Astrocyte (in vitro differentiated cells and primary cell): ENCODE results near the gene DDAH1.

Experiments
- EZH2 ChIP-seq: IDR thresholded peaks from 2 replicates; pipeline ENCODE4 v1.6.1; 2012; ENCODE audit warnings: mild to moderate bottlenecking, low read length, inconsistent platforms; ENCODE audit not compliant: insufficient read depth
- TF ChIP-seq, protein P1 (sequence below): IDR thresholded peaks from 2 replicates; pipeline ENCODE4 v1.5.1; 2011; ENCODE audit warnings: low read depth, mild to moderate bottlenecking, inconsistent platforms, low read length, moderate library complexity; ENCODE audit not compliant: insufficient read depth

DNA sequence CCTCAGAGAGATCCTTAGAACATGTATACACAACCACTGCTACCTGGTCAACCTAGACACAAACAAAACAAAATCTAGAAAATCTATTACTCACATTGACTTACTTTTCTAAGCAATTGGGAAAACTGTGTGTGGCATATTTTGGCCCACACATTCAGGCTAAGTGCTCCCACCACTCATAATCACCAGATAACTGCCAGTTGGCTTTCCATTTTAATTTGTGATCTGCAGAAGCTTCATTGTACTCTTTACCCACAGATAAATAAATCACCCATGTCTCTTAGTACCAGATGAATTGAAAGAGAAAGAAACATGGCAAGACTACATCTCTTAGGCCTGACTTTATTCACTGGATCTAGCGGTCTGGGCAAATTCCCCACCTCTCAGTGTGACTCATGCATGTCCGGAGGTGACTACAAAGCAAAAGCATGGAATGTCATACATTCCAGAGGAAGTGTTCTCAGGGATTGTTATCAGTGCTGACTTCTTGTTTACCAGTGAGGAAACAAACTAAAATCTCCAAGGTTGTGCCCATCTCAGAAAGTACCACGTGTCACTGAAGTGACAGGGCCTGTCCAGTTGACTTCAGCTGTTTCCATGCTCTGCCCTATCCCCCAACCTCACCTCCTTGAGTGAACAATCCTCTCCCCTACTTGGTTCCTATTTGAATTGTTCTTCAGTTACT lies 136.1 kb downstream of the DDAH1 start:
- TF ChIP-seq, protein P1, sequence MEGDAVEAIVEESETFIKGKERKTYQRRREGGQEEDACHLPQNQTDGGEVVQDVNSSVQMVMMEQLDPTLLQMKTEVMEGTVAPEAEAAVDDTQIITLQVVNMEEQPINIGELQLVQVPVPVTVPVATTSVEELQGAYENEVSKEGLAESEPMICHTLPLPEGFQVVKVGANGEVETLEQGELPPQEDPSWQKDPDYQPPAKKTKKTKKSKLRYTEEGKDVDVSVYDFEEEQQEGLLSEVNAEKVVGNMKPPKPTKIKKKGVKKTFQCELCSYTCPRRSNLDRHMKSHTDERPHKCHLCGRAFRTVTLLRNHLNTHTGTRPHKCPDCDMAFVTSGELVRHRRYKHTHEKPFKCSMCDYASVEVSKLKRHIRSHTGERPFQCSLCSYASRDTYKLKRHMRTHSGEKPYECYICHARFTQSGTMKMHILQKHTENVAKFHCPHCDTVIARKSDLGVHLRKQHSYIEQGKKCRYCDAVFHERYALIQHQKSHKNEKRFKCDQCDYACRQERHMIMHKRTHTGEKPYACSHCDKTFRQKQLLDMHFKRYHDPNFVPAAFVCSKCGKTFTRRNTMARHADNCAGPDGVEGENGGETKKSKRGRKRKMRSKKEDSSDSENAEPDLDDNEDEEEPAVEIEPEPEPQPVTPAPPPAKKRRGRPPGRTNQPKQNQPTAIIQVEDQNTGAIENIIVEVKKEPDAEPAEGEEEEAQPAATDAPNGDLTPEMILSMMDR = no peak
- TF ChIP-seq EZH2 = no peak
